ENCODE data around the gene NOS1AP.
"Not testable (repeated sequence)": the region's sequence is repeated elsewhere in the genome, so short reads cannot be mapped to it uniquely, and the experiment has no call there.

Gene NOS1AP

GRCh38 chr1:162406811-162407210 is 337.3 kb downstream of the NOS1AP start:
- TF ChIP-seq, protein P1, sequence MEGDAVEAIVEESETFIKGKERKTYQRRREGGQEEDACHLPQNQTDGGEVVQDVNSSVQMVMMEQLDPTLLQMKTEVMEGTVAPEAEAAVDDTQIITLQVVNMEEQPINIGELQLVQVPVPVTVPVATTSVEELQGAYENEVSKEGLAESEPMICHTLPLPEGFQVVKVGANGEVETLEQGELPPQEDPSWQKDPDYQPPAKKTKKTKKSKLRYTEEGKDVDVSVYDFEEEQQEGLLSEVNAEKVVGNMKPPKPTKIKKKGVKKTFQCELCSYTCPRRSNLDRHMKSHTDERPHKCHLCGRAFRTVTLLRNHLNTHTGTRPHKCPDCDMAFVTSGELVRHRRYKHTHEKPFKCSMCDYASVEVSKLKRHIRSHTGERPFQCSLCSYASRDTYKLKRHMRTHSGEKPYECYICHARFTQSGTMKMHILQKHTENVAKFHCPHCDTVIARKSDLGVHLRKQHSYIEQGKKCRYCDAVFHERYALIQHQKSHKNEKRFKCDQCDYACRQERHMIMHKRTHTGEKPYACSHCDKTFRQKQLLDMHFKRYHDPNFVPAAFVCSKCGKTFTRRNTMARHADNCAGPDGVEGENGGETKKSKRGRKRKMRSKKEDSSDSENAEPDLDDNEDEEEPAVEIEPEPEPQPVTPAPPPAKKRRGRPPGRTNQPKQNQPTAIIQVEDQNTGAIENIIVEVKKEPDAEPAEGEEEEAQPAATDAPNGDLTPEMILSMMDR (IDR thresholded peaks at IDR 0.05; ENCODE audit: unreplicated experiment in 3 of 3) = no peak
- Mint-ChIP-seq H3K9me3 (no peaks in the 10 kb centered on the region), H3K27me3 (ENCODE audit: low read depth) (peaks cover 11% of the 10 kb centered on the region), H3K36me3 (ENCODE audit: low read depth) (no peaks in the 10 kb centered on the region), H3K4me3 (no peak overlapping the region), H3K4me1 (no peaks in the 10 kb centered on the region), H3K27ac (no peak overlapping the region)

DNA sequence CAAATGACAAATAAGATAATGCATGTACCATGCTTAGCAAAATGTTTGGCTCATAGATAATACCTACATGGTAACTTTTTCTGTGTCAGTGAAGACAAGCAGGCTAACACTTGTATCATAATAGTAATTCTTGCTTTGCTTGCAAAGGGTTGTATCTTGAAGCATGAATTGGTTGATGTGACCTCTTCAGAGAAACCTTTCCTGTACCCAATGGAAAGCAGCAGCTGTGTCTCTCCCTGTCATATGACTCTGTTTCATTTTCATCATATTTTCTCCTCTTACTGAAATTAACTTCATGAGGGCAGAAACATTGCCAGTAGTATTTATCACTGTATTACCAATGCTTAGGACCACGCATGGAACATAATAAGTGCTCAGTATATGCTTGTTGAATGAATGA is 338.0 kb downstream of the NOS1AP start:
- Mint-ChIP-seq H3K4me1 (no peaks in the 10 kb centered on the region), H3K9me3 (no peaks in the 10 kb centered on the region), H3K27ac (no peak overlapping the region), H3K27me3 (ENCODE audit: low read depth) (peaks cover 11% of the 10 kb centered on the region), H3K4me3 (no peak overlapping the region), H3K36me3 (ENCODE audit: low read depth) (no peaks in the 10 kb centered on the region)
- TF ChIP-seq, protein P1 (IDR thresholded peaks at IDR 0.05; ENCODE audit: unreplicated experiment in 3 of 3) = no peak

- peaks cover 9% of the 10 kb centered on the region for H3K9me3 Mint-ChIP-seq
- H3K36me3 Mint-ChIP-seq (ENCODE audit: low read depth) = no peaks in the 10 kb centered on the region
- no peak within 1 kb of the TSS for H3K4me3 Mint-ChIP-seq
- H3K27me3 Mint-ChIP-seq (ENCODE audit: low read depth) = peaks cover 11% of the 10 kb centered on the region
- TF ChIP-seq, protein P1 (IDR thresholded peaks at IDR 0.05; ENCODE audit: unreplicated experiment in 3 of 3) = no peak
- H3K27ac Mint-ChIP-seq = no peak within 1 kb of the TSS
- H3K4me1 Mint-ChIP-seq = no peaks in the 10 kb centered on the region
Measured at GRCh38 chr1:162412002-162412401, 342.5 kb downstream of the NOS1AP start, which contains the start of gene SH2D1B. SH2D1B (minus strand) TSS chr1:162412136; CDS start chr1:162412016, 120 bp downstream.

- no peak overlapping the region for H3K27ac Mint-ChIP-seq
- H3K9me3 Mint-ChIP-seq = peaks cover 9% of the 10 kb centered on the region
- H3K36me3 Mint-ChIP-seq (ENCODE audit: low read depth) = no peaks in the 10 kb centered on the region
- TF ChIP-seq, protein P1 (IDR thresholded peaks at IDR 0.05; ENCODE audit: unreplicated experiment in 3 of 3) = no peak
- no peaks in the 10 kb centered on the region for H3K4me1 Mint-ChIP-seq
- H3K27me3 Mint-ChIP-seq (ENCODE audit: low read depth) = peaks cover 5% of the 10 kb centered on the region
- no peak overlapping the region for H3K4me3 Mint-ChIP-seq
Measured at GRCh38 chr1:162416215-162416614, 346.7 kb downstream of the NOS1AP start.

- Mint-ChIP-seq H3K4me3 (no peak overlapping the region), H3K36me3 (ENCODE audit: low read depth) (no peaks in the 10 kb centered on the region), H3K27ac (no peak overlapping the region), H3K9me3 (peaks cover 10% of the 10 kb centered on the region), H3K4me1 (no peaks in the 10 kb centered on the region), H3K27me3 (ENCODE audit: low read depth) (no peaks in the 10 kb centered on the region)
- TF ChIP-seq, protein P1 (IDR thresholded peaks at IDR 0.05; ENCODE audit: unreplicated experiment in 3 of 3) = no peak
Measured at GRCh38 chr1:162416909-162417308, 347.4 kb downstream of the NOS1AP start.

GRCh38 chr1:162417650-162418049 is 348.2 kb downstream of the NOS1AP start:
- Mint-ChIP-seq H3K27ac (no peak overlapping the region), H3K36me3 (ENCODE audit: low read depth) (no peaks in the 10 kb centered on the region), H3K4me3 (no peak overlapping the region), H3K27me3 (ENCODE audit: low read depth) (no peaks in the 10 kb centered on the region), H3K9me3 (peaks cover 12% of the 10 kb centered on the region), H3K4me1 (no peaks in the 10 kb centered on the region)
- TF ChIP-seq, protein P1 (IDR thresholded peaks at IDR 0.05; ENCODE audit: unreplicated experiment in 3 of 3) = no peak

- not testable (repeated sequence) for H3K4me1 Mint-ChIP-seq; H3K27me3 Mint-ChIP-seq (ENCODE audit: low read depth); H3K27ac Mint-ChIP-seq; H3K36me3 Mint-ChIP-seq (ENCODE audit: low read depth); H3K4me3 Mint-ChIP-seq
- H3K9me3 Mint-ChIP-seq = peaks cover 15% of the 10 kb centered on the region
Measured at GRCh38 chr1:162418584-162418983, 349.1 kb downstream of the NOS1AP start.

DNA sequence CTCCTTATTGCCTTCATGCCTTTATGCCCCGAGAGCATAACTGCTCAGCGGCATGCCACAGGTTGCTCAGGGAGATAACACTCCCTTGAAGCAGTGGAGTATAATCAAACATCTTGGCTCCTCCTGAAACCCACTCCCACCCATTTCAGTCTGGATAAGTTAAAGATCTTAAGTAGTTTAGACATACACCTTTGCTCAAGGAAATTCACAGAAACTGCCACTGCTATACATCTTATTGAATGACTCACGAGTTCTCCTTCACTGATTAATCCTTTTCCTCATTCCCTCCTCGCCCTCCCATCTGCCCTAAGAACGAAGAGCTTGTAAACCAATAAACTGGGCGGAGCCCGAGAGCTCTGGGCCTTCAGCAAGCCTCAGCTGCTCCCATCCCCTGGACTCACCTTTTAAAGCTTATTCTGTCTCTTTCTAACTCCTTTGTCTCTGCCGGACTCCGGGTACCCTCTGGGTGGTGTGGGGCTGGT is 350.0 kb downstream of the NOS1AP start:
- not testable (repeated sequence) for H3K4me3 Mint-ChIP-seq; H3K4me1 Mint-ChIP-seq; H3K27me3 Mint-ChIP-seq (ENCODE audit: low read depth); H3K36me3 Mint-ChIP-seq (ENCODE audit: low read depth); H3K27ac Mint-ChIP-seq
- peaks cover 18% of the 10 kb centered on the region for H3K9me3 Mint-ChIP-seq

Measured in nephron (organoid).